Mesendoderm (in vitro differentiated cells): ENCODE results near the gene DDX31.

Experiments
- DNase-seq: peaks from one replicate; pipeline ENCODE4 v3.0.0; 2013
- H2AK5ac ChIP-seq: 2 replicates; pipeline ENCODE4 v1.6.1; 2013; ENCODE audit warnings: low read length, inconsistent platforms
- H2BK120ac ChIP-seq: 2 replicates; pipeline ENCODE4 v1.6.1; 2013; ENCODE audit warnings: low read depth, mild to moderate bottlenecking, low read length, moderate library complexity, mixed read lengths
- H2BK15ac ChIP-seq: replicated peaks from 2 replicates; pipeline ENCODE4 v1.6.1; 2013; ENCODE audit warnings: low read depth, mild to moderate bottlenecking, moderate library complexity
- H2BK5ac ChIP-seq: 2 replicates; pipeline ENCODE4 v1.6.1; 2013; ENCODE audit warnings: low read length, inconsistent platforms
- H3K18ac ChIP-seq: 2 replicates; pipeline ENCODE4 v1.6.1; 2013; ENCODE audit warnings: mild to moderate bottlenecking, low read length, mixed read lengths
- H3K23ac ChIP-seq: one replicate; pipeline ENCODE4 v1.6.1; 2013; ENCODE audit warnings: low read length
- H3K27ac ChIP-seq: 2 replicates; pipeline ENCODE4 v1.5.1; 2013; ENCODE audit warnings: low read depth, mild to moderate bottlenecking, inconsistent platforms, low read length, moderate library complexity
- H3K27me3 ChIP-seq: 2 replicates; pipeline ENCODE4 v1.6.1; 2013; ENCODE audit warnings: low read length, control low read depth, mild to moderate bottlenecking, inconsistent platforms; ENCODE audit not compliant: insufficient read depth, poor library complexity
- H3K36me3 ChIP-seq: 2 replicates; pipeline ENCODE4 v1.6.1; 2013; ENCODE audit warnings: low read length, inconsistent platforms; ENCODE audit not compliant: control insufficient read depth, insufficient read depth
- H3K4ac ChIP-seq: one replicate; pipeline ENCODE4 v1.6.1; 2013; ENCODE audit warnings: low read depth, mild to moderate bottlenecking, low read length, moderate library complexity
- H3K4me1 ChIP-seq: 2 replicates; pipeline ENCODE4 v1.6.1; 2013; ENCODE audit warnings: low read depth, low read length, inconsistent platforms; ENCODE audit not compliant: control insufficient read depth
- H3K4me2 ChIP-seq: 2 replicates; pipeline ENCODE4 v1.6.1; 2013; ENCODE audit warnings: low read length
- H3K4me3 ChIP-seq: 2 replicates; pipeline ENCODE4 v1.5.1; 2013; ENCODE audit warnings: mild to moderate bottlenecking, low read length
- H3K56ac ChIP-seq: one replicate; pipeline ENCODE4 v1.6.1; 2013; ENCODE audit warnings: low read length
- H3K79me1 ChIP-seq: 2 replicates; pipeline ENCODE4 v1.6.1; 2013; ENCODE audit warnings: low read length, inconsistent platforms
- H3K79me2 ChIP-seq: 2 replicates; pipeline ENCODE4 v1.6.1; 2013; ENCODE audit warnings: mild to moderate bottlenecking, low read length; ENCODE audit not compliant: control insufficient read depth, insufficient read depth
- H3K9ac ChIP-seq: 2 replicates; pipeline ENCODE4 v1.6.1; 2013; ENCODE audit warnings: low read length, inconsistent platforms
- H4K5ac ChIP-seq: one replicate; pipeline ENCODE4 v1.6.1; 2013; ENCODE audit warnings: low read length
- H4K8ac ChIP-seq: one replicate; pipeline ENCODE4 v1.6.1; 2013; ENCODE audit warnings: low read depth, mild to moderate bottlenecking, control low read depth, low read length, moderate library complexity
- WGBS: extraction: QIAGEN DNeasy Blood & Tissue Kit; methylation state at CpG from one replicate; pipeline ENCODE4 v1.1.7; 2013; ENCODE audit warnings: low lambda C conversion rate, missing lambda C conversion rate; ENCODE audit not compliant: insufficient coverage; ENCODE audit errors: extremely low coverage; 5-methylcytosine and 5-hydroxymethylcytosine counted together

The DDX31 gene

GRCh38 chr9:132582786-132583583 lies 86.8 kb downstream of the DDX31 start:
- H3K56ac ChIP-seq: no peak overlapping the region
- H3K4me2 ChIP-seq: no peak overlapping the region
- H3K79me2 ChIP-seq: no peaks in the 10 kb centered on the region
- no peak overlapping the region for H2BK120ac ChIP-seq
- no peak overlapping the region for H2BK15ac ChIP-seq
- H3K9ac ChIP-seq: no peak overlapping the region
- no peak overlapping the region for H4K8ac ChIP-seq
- no peaks in the 10 kb centered on the region for H3K4me1 ChIP-seq
- H2AK5ac ChIP-seq: no peak overlapping the region
- H4K5ac ChIP-seq: no peak overlapping the region
- H3K18ac ChIP-seq: no peak overlapping the region
- H3K23ac ChIP-seq: no peak overlapping the region
- no peak overlapping the region for H2BK5ac ChIP-seq
- no peak overlapping the region for H3K4me3 ChIP-seq
- DNase-seq: no peak
- H3K79me1 ChIP-seq: no peaks in the 10 kb centered on the region
- no CpG with 5 or more reads among the region's 37 CpGs for WGBS
- peaks cover 90% of the 10 kb centered on the region for H3K27me3 ChIP-seq
- no peaks in the 10 kb centered on the region for H3K36me3 ChIP-seq
- H3K27ac ChIP-seq: no peak overlapping the region
- H3K4ac ChIP-seq: no peak overlapping the region

GRCh38 chr9:132582276-132582785 lies 87.5 kb downstream of the DDX31 start, which contains the start of gene BARHL1:
BARHL1 (plus strand) TSS chr9:132582606; CDS start chr9:132582798, 192 bp downstream.
- no peak within 1 kb of the TSS for H3K4me3 ChIP-seq
- no peak within 1 kb of the TSS for H2BK120ac ChIP-seq

GRCh38 chr9:132579427-132579798 lies 90.4 kb downstream of the DDX31 start:
- no peaks in the 10 kb centered on the region for H3K79me1 ChIP-seq
- H3K18ac ChIP-seq: no peak overlapping the region
- H2AK5ac ChIP-seq: no peak overlapping the region
- no peaks in the 10 kb centered on the region for H3K4me1 ChIP-seq
- no peak overlapping the region for H4K5ac ChIP-seq
- H3K4ac ChIP-seq: no peak overlapping the region
- H2BK15ac ChIP-seq: no peak overlapping the region
- H3K4me3 ChIP-seq: no peak overlapping the region
- no peak for DNase-seq
- H4K8ac ChIP-seq: no peak overlapping the region
- no peak overlapping the region for H3K27ac ChIP-seq
- H3K9ac ChIP-seq: no peak overlapping the region
- no CpG with 5 or more reads among the region's 15 CpGs for WGBS
- no peaks in the 10 kb centered on the region for H3K79me2 ChIP-seq
- peaks cover 63% of the 10 kb centered on the region for H3K27me3 ChIP-seq
- no peak overlapping the region for H2BK120ac ChIP-seq
- no peak overlapping the region for H3K4me2 ChIP-seq
- H3K36me3 ChIP-seq: no peaks in the 10 kb centered on the region
- H3K23ac ChIP-seq: no peak overlapping the region
- no peak overlapping the region for H3K56ac ChIP-seq
- H2BK5ac ChIP-seq: no peak overlapping the region

More at GRCh38 chr9:132582276-132582785, 87.5 kb downstream of the DDX31 start, which contains the start of gene BARHL1:
- H3K9ac ChIP-seq: no peak within 1 kb of the TSS
- no peak within 1 kb of the TSS for H3K4ac ChIP-seq
- H3K4me2 ChIP-seq: no peak within 1 kb of the TSS
- H4K8ac ChIP-seq: no peak within 1 kb of the TSS
- no peak for DNase-seq
- H3K36me3 ChIP-seq: no peaks in the 10 kb centered on the region
- H4K5ac ChIP-seq: no peak within 1 kb of the TSS
- no peaks in the 10 kb centered on the region for H3K79me2 ChIP-seq
- no peak within 1 kb of the TSS for H3K27ac ChIP-seq
- peaks cover 89% of the 10 kb centered on the region for H3K27me3 ChIP-seq
- no peaks in the 10 kb centered on the region for H3K79me1 ChIP-seq
- H2BK15ac ChIP-seq: no peak within 1 kb of the TSS
- no peaks in the 10 kb centered on the region for H3K4me1 ChIP-seq
- H3K56ac ChIP-seq: no peak within 1 kb of the TSS
- no peak within 1 kb of the TSS for H2BK5ac ChIP-seq
- H3K23ac ChIP-seq: no peak within 1 kb of the TSS
- H3K18ac ChIP-seq: no peak within 1 kb of the TSS
- WGBS: no CpG with 5 or more reads among the region's 36 CpGs
- no peak within 1 kb of the TSS for H2AK5ac ChIP-seq

- Histone ChIP-seq H3K4ac (no peak overlapping the region), H3K79me2 (no peaks in the 10 kb centered on the region), H3K4me1 (no peaks in the 10 kb centered on the region), H3K27ac (no peak overlapping the region), H3K23ac (no peak overlapping the region), H3K4me3 (no peak overlapping the region), H3K9ac (no peak overlapping the region), H3K18ac (no peak overlapping the region), H3K56ac (no peak overlapping the region), H2AK5ac (no peak overlapping the region), H2BK5ac (no peak overlapping the region), H4K5ac (no peak overlapping the region), H3K27me3 (peaks cover 54% of the 10 kb centered on the region), H2BK15ac (no peak overlapping the region), H3K79me1 (no peaks in the 10 kb centered on the region), H3K4me2 (no peak overlapping the region), H2BK120ac (no peak overlapping the region), H3K36me3 (no peaks in the 10 kb centered on the region), H4K8ac (no peak overlapping the region)
- DNase-seq: no peak
- WGBS: no CpG with 5 or more reads among the region's 7 CpGs
Observed at GRCh38 chr9:132578367-132578932, 91.3 kb downstream of the DDX31 start.

GRCh38 chr9:132577119-132577518 lies 92.7 kb downstream of the DDX31 start:
- no peaks in the 10 kb centered on the region for H3K36me3 ChIP-seq
- no peak overlapping the region for H2BK5ac ChIP-seq
- no peak overlapping the region for H2AK5ac ChIP-seq
- DNase-seq: no peak
- H3K79me2 ChIP-seq: no peaks in the 10 kb centered on the region
- no peak overlapping the region for H3K56ac ChIP-seq
- H4K5ac ChIP-seq: no peak overlapping the region
- H3K9ac ChIP-seq: no peak overlapping the region
- no peak overlapping the region for H2BK120ac ChIP-seq
- peaks cover 46% of the 10 kb centered on the region for H3K27me3 ChIP-seq
- no peak overlapping the region for H3K4ac ChIP-seq
- no peak overlapping the region for H3K4me2 ChIP-seq
- H2BK15ac ChIP-seq: no peak overlapping the region
- no peak overlapping the region for H3K4me3 ChIP-seq
- H3K23ac ChIP-seq: no peak overlapping the region
- H4K8ac ChIP-seq: no peak overlapping the region
- no peak overlapping the region for H3K27ac ChIP-seq
- H3K79me1 ChIP-seq: no peaks in the 10 kb centered on the region
- H3K18ac ChIP-seq: no peak overlapping the region
- H3K4me1 ChIP-seq: no peaks in the 10 kb centered on the region
